Measurements from ENCODE around the gene TSHB. TPM values are rescaled to one million over a fixed set of nuclear protein-coding genes. Genes with fewer than 3 reads are reported as not detected.

Gene TSHB
- total RNA-seq, 2 experiments from 2014 or later: not detected

DNA sequence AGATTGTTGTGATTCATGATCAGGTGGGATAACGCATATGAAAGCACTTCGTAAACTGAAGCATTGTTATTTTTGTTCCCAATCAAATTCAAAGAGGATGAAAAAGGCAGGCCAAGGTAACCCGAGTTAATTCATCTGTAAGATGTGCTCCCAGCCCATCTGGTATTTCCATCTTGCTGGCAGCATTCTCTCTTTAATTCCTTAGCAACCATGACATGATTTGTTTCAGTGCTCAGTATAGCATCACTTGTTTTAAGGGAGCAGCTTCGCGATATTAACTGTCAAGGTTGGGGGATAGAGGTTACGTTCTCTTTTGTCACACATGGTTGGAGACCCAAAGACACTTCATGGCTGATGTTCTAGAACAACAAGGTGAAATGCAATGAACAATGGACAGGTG, 53.3 kb downstream of the TSHB start:
- no peak for ATAC-seq
- H3K4me1 Mint-ChIP-seq: peaks cover 5% of the 10 kb centered on the region
- H3K27me3 Mint-ChIP-seq: peaks cover 4% of the 10 kb centered on the region
- H3K4me3 Mint-ChIP-seq: no peak overlapping the region
- CTCF ChIA-PET: interaction anchor here (1.6 kb wide), 2 partner anchors 12 to 30 kb away, joined by 3 to 4 read pairs; no protein-coding TSS in a partner anchor
- H3K27ac Mint-ChIP-seq: no peak overlapping the region
- DNase-seq: no peak
- H3K36me3 Mint-ChIP-seq: no peaks in the 10 kb centered on the region
- no peaks in the 10 kb centered on the region for H3K9me3 Mint-ChIP-seq (ENCODE audit: low read depth)

Other genes starting within 250 kb of the TSHB start
- gene SIKE1, start 249.1 kb upstream of the TSHB start, total RNA-seq: 10 to 100 TPM; 62.7 to 71.0 TPM
- gene SYCP1, start 175.0 kb upstream of the TSHB start, total RNA-seq: not detected
- gene TSPAN2, start 59.7 kb downstream of the TSHB start, total RNA-seq: 1 to 10 TPM; 1.2 to 2.3 TPM

Data from activated CD8-positive, alpha-beta memory T cell treated with anti-CD3 and anti-CD28 coated beads, Interleukin-2, amount 10 ng/mL, durations not matched to agents 7 days and 5 days (primary cell).